HEK293 (cell line): ENCODE results near the gene STK40.

Source experiments
- ATF2 ChIP-seq: fragments of 450-650 bp; formaldehyde crosslinking; IDR thresholded peaks from 2 replicates; pipeline ENCODE4 v1.5.1; 2016; ENCODE audit warnings: missing biosample characterization, missing genetic modification characterization, low read depth
- HOXD13 ChIP-seq: sonication (generic); formaldehyde crosslinking; IDR thresholded peaks from 2 replicates; pipeline ENCODE4 v1.8.0; 2022; ENCODE audit warnings: missing genetic modification reagents, borderline replicate concordance
- OSR2 ChIP-seq: fragments of 450-650 bp; formaldehyde crosslinking; IDR thresholded peaks from 2 replicates; pipeline ENCODE4 v1.5.1; 2016; ENCODE audit warnings: missing biosample characterization, missing genetic modification characterization
- OVOL3 ChIP-seq: fragments of 450-650 bp; formaldehyde crosslinking; IDR thresholded peaks from 2 replicates; pipeline ENCODE4 v1.5.1; 2016; ENCODE audit warnings: missing biosample characterization, missing genetic modification characterization
- PATZ1 ChIP-seq: fragments of 450-650 bp; formaldehyde crosslinking; IDR thresholded peaks from 2 replicates; pipeline ENCODE4 v1.5.1; 2016; ENCODE audit warnings: missing biosample characterization, missing genetic modification characterization
- PRDM6 ChIP-seq: fragments of 450-650 bp; formaldehyde crosslinking; IDR thresholded peaks from 2 replicates; pipeline ENCODE4 v1.5.1; 2017; ENCODE audit warnings: missing biosample characterization, missing genetic modification characterization
- WT1 ChIP-seq: fragments of 450-650 bp; formaldehyde crosslinking; IDR thresholded peaks from 2 replicates; pipeline ENCODE4 v1.5.1; 2016; ENCODE audit warnings: missing biosample characterization, missing genetic modification characterization
- YY1 ChIP-seq: fragments of 450-650 bp; formaldehyde crosslinking; IDR thresholded peaks from 2 replicates; pipeline ENCODE4 v1.5.1; 2018; ENCODE audit warnings: missing biosample characterization, missing genetic modification characterization
- ZFP69B ChIP-seq: fragments of 450-650 bp; formaldehyde crosslinking; IDR thresholded peaks from 2 replicates; pipeline ENCODE4 v1.5.1; 2016; ENCODE audit warnings: missing biosample characterization, missing genetic modification characterization
- ZNF10 ChIP-seq: fragments of 450-650 bp; formaldehyde crosslinking; IDR thresholded peaks from 2 replicates; pipeline ENCODE4 v1.5.1; 2017; ENCODE audit warnings: missing biosample characterization, missing genetic modification characterization
- ZNF138 ChIP-seq: fragments of 450-650 bp; formaldehyde crosslinking; IDR thresholded peaks from 2 replicates; pipeline ENCODE4 v1.5.1; 2016; ENCODE audit warnings: missing biosample characterization, missing genetic modification characterization, borderline replicate concordance
- ZNF146 ChIP-seq: fragments of 450-650 bp; formaldehyde crosslinking; IDR thresholded peaks from 2 replicates; pipeline ENCODE4 v1.5.1; 2016; ENCODE audit warnings: missing biosample characterization, missing genetic modification characterization
- ZNF174 ChIP-seq: fragments of 450-650 bp; formaldehyde crosslinking; IDR thresholded peaks from 2 replicates; pipeline ENCODE4 v1.5.0; 2017; ENCODE audit warnings: missing biosample characterization, mild to moderate bottlenecking, missing genetic modification characterization
- ZNF184 ChIP-seq: fragments of 450-650 bp; IDR thresholded peaks from 2 replicates; pipeline ENCODE4 v1.5.1; 2018; ENCODE audit warnings: missing biosample characterization, mild to moderate bottlenecking, missing genetic modification characterization
- ZNF280D ChIP-seq: fragments of 450-650 bp; formaldehyde crosslinking; IDR thresholded peaks from 2 replicates; pipeline ENCODE4 v1.5.1; 2016; ENCODE audit warnings: missing biosample characterization, missing genetic modification characterization
- ZNF324 ChIP-seq: fragments of 450-650 bp; formaldehyde crosslinking; IDR thresholded peaks from 2 replicates; pipeline ENCODE4 v1.5.1; 2016; ENCODE audit warnings: missing biosample characterization, missing genetic modification characterization
- ZNF335 ChIP-seq: fragments of 450-650 bp; formaldehyde crosslinking; conservative IDR thresholded peaks from 2 replicates; pipeline ENCODE4 v1.5.1; 2016; ENCODE audit warnings: missing biosample characterization, missing genetic modification characterization
- ZNF341 ChIP-seq: fragments of 450-650 bp; formaldehyde crosslinking; IDR thresholded peaks from 2 replicates; pipeline ENCODE4; 2016; ENCODE audit warnings: low read depth, missing biosample characterization, missing genetic modification characterization
- ZNF362 ChIP-seq: fragments of 450-650 bp; formaldehyde crosslinking; IDR thresholded peaks from 2 replicates; pipeline ENCODE4 v1.5.1; 2016; ENCODE audit warnings: missing biosample characterization, missing genetic modification characterization
- ZNF366 ChIP-seq: fragments of 450-650 bp; formaldehyde crosslinking; conservative IDR thresholded peaks from 2 replicates; pipeline ENCODE4 v1.5.1; 2016; ENCODE audit warnings: missing biosample characterization, missing genetic modification characterization
- ZNF37A ChIP-seq: fragments of 450-650 bp; IDR thresholded peaks from 2 replicates; pipeline ENCODE4 v1.5.1; 2018; ENCODE audit warnings: missing biosample characterization, missing genetic modification characterization
- ZNF398 ChIP-seq: fragments of 450-650 bp; formaldehyde crosslinking; IDR thresholded peaks from 2 replicates; pipeline ENCODE4 v1.5.1; 2017; ENCODE audit warnings: missing biosample characterization, missing genetic modification characterization
- ZNF433 ChIP-seq: fragments of 450-650 bp; formaldehyde crosslinking; IDR thresholded peaks from 2 replicates; pipeline ENCODE4 v1.5.1; 2016; ENCODE audit warnings: missing biosample characterization, missing genetic modification characterization, low read depth
- ZNF530 ChIP-seq: fragments of 450-650 bp; formaldehyde crosslinking; IDR thresholded peaks from 2 replicates; pipeline ENCODE4 v1.5.1; 2016; ENCODE audit warnings: low read depth, missing biosample characterization, missing genetic modification characterization
- ZNF544 ChIP-seq: fragments of 450-650 bp; formaldehyde crosslinking; IDR thresholded peaks from 2 replicates; pipeline ENCODE4 v1.5.0; 2017; ENCODE audit warnings: missing biosample characterization, missing genetic modification characterization
- ZNF600 ChIP-seq: fragments of 450-650 bp; formaldehyde crosslinking; IDR thresholded peaks from 2 replicates; pipeline ENCODE4 v1.5.1; 2016; ENCODE audit warnings: missing biosample characterization, missing genetic modification characterization
- ZNF701 ChIP-seq: fragments of 450-650 bp; formaldehyde crosslinking; IDR thresholded peaks from 2 replicates; pipeline ENCODE4 v1.5.1; 2016; ENCODE audit warnings: missing biosample characterization, missing genetic modification characterization
- ZSCAN18 ChIP-seq: fragments of 450-650 bp; formaldehyde crosslinking; IDR thresholded peaks from 2 replicates; pipeline ENCODE4 v1.5.1; 2016; ENCODE audit warnings: missing biosample characterization, missing genetic modification characterization

STK40 gene

GRCh38 chr1:36306210-36306901 is 79.4 kb downstream of the STK40 start, which contains the start of gene SH3D21 (continued):
- TF ChIP-seq OSR2 (no peak), PRDM6 (no peak), PATZ1 (tag by site-specific recombination) (peak; percentile 74), ZNF600 (peak; percentile 73), ZNF280D (tag by site-specific recombination) (no peak), ZNF146 (tag by site-specific recombination) (no peak), ZNF37A (tag by site-specific recombination) (no peak), ZNF335 (tag by site-specific recombination) (0 out of 2 replicates have a peak, but pooled peaks have one; percentile 48), ZNF530 (no peak), OVOL3 (tag by site-specific recombination) (no peak), ZNF544 (no peak), ZNF433 (no peak), ZNF138 (no peak), YY1 (0 out of 2 replicates have a peak, but pooled peaks have one; percentile 37), ZNF362 (tag by site-specific recombination) (no peak), ZFP69B (no peak), ZNF398 (0 out of 2 replicates have a peak, but pooled peaks have one; percentile 20), ZSCAN18 (no peak), ZNF341 (tag by site-specific recombination) (no peak), ZNF184 (no peak), HOXD13 (CRISPR knock-in tag) (no peak), ZNF10 (tag by site-specific recombination) (no peak; the same call in 1 of the 2 replicates), ZNF324 (tag by site-specific recombination) (no peak), ZNF366 (tag by site-specific recombination) (no peak), WT1 (tag by site-specific recombination) (no peak), ZNF701 (tag by site-specific recombination) (no peak), ATF2 (tag by site-specific recombination) (no peak), ZNF174 (tag by site-specific recombination) (no peak)
